ENCODE measurements around the gene LRWD1.
A peak's percentile ranks its signal among the peaks of the same experiment; 100 is the strongest.

Gene LRWD1

GRCh38 chr7:102464577-102465280 lies at the start of gene LRWD1, which contains the start of gene ALKBH4:
Gene LRWD1, plus strand, starts transcription at chr7:102464984. Its CDS starts 97 bp downstream, at chr7:102465081.
Gene ALKBH4, minus strand, starts transcription at chr7:102464863. Its CDS starts 27 bp downstream, at chr7:102464836.
- DNase-seq (ENCODE audit: low read depth in 2 of 2) = peak; percentile 86 to 95

- peak; percentile 43 to 58 for DNase-seq (ENCODE audit: low read depth in 2 of 2)
These were observed 49.0 kb upstream of the LRWD1 start for GRCh38 chr7:102415685-102416225.

- DNase-seq (ENCODE audit: low read depth in 2 of 2) = no peak
These were observed 48.4 kb upstream of the LRWD1 start for GRCh38 chr7:102416406-102416805.

- no peak for DNase-seq (ENCODE audit: low read depth in 2 of 2)
These were observed 47.7 kb upstream of the LRWD1 start for GRCh38 chr7:102417105-102417504.

- no peak for DNase-seq (ENCODE audit: low read depth in 2 of 2)
These were observed 46.2 kb upstream of the LRWD1 start for GRCh38 chr7:102418592-102418991.

GRCh38 chr7:102421706-102422240 lies 43.0 kb upstream of the LRWD1 start:
- DNase-seq (ENCODE audit: low read depth in 2 of 2) = no peak

- DNase-seq (ENCODE audit: low read depth in 2 of 2) = no peak
These were observed 40.6 kb upstream of the LRWD1 start for GRCh38 chr7:102424129-102424551.

- DNase-seq (ENCODE audit: low read depth in 2 of 2) = no peak
These were observed 40.0 kb upstream of the LRWD1 start for GRCh38 chr7:102424787-102425218.

GRCh38 chr7:102425639-102426267 lies 39.0 kb upstream of the LRWD1 start:
- DNase-seq (ENCODE audit: low read depth in 2 of 2) = peak; percentile 78 to 82

- peak; percentile 72 to 77 for DNase-seq (ENCODE audit: low read depth in 2 of 2)
These were observed 38.3 kb upstream of the LRWD1 start for GRCh38 chr7:102426268-102427018.

- DNase-seq (ENCODE audit: low read depth in 2 of 2) = no peak
These were observed 37.8 kb upstream of the LRWD1 start for GRCh38 chr7:102427019-102427405.

GRCh38 chr7:102429141-102429899 lies 35.5 kb upstream of the LRWD1 start:
- no peak for DNase-seq (ENCODE audit: low read depth in 2 of 2)

GRCh38 chr7:102431617-102432298 lies 33.0 kb upstream of the LRWD1 start:
- peak; percentile 46 to 47 for DNase-seq (ENCODE audit: low read depth in 2 of 2)

- no peak for DNase-seq (ENCODE audit: low read depth in 2 of 2)
These were observed 32.2 kb upstream of the LRWD1 start for GRCh38 chr7:102432442-102433218.

GRCh38 chr7:102433219-102434038 lies 31.4 kb upstream of the LRWD1 start, which contains the start of gene ORAI2:
Gene ORAI2, plus strand, starts transcription at chr7:102433575. Its CDS starts 5,382 bp downstream, at chr7:102438957.
- peak; percentile 70 to 87 for DNase-seq (ENCODE audit: low read depth in 2 of 2)

GRCh38 chr7:102434039-102434486 lies 30.7 kb upstream of the LRWD1 start:
- DNase-seq (ENCODE audit: low read depth in 2 of 2) = no peak

GRCh38 chr7:102436118-102436517 lies 28.7 kb upstream of the LRWD1 start:
- DNase-seq (ENCODE audit: low read depth in 2 of 2) = no peak

- DNase-seq (ENCODE audit: low read depth in 2 of 2) = no peak
These were observed 24.6 kb upstream of the LRWD1 start for GRCh38 chr7:102439963-102440795.
